ENCODE data around the gene AGBL4.
A peak's percentile ranks its signal among the peaks of the same experiment; 100 is the strongest.

Gene AGBL4

GRCh38 chr1:48704736-48705135, 1319.0 kb downstream of the AGBL4 start:
- DNase-seq: no peak

- no peak for DNase-seq
Measured at GRCh38 chr1:48701445-48701844, 1322.3 kb downstream of the AGBL4 start.

GRCh38 chr1:48697066-48697707, 1326.6 kb downstream of the AGBL4 start:
- DNase-seq: peak; percentile 33 to 58

GRCh38 chr1:48695161-48695560, 1328.6 kb downstream of the AGBL4 start:
- no peak for DNase-seq

- no peak for DNase-seq
Measured at GRCh38 chr1:48693674-48694320, 1330.0 kb downstream of the AGBL4 start.

GRCh38 chr1:48693180-48693579, 1330.6 kb downstream of the AGBL4 start:
- no peak for DNase-seq

- no peak for DNase-seq
Measured at GRCh38 chr1:48692235-48692634, 1331.5 kb downstream of the AGBL4 start.

GRCh38 chr1:48691429-48692001, 1332.2 kb downstream of the AGBL4 start:
- no peak for DNase-seq

GRCh38 chr1:48688102-48688760, 1335.5 kb downstream of the AGBL4 start:
- no peak for DNase-seq

- no peak for DNase-seq
Measured at GRCh38 chr1:48687282-48688045, 1336.3 kb downstream of the AGBL4 start.

- DNase-seq: no peak
Measured at GRCh38 chr1:48686159-48686558, 1337.6 kb downstream of the AGBL4 start.

- no peak for DNase-seq
Measured at GRCh38 chr1:48684381-48684780, 1339.4 kb downstream of the AGBL4 start.

GRCh38 chr1:48683839-48684238, 1339.9 kb downstream of the AGBL4 start:
- DNase-seq: no peak

GRCh38 chr1:48681476-48682305, 1342.1 kb downstream of the AGBL4 start:
- peak in 1 of 2 experiments; percentile 36 for DNase-seq

GRCh38 chr1:48680411-48681035, 1343.2 kb downstream of the AGBL4 start:
- DNase-seq: no peak

- DNase-seq: no peak
Measured at GRCh38 chr1:48679859-48680258, 1343.9 kb downstream of the AGBL4 start.

- no peak for DNase-seq
Measured at GRCh38 chr1:48678710-48679505, 1344.8 kb downstream of the AGBL4 start.

- peak; percentile 35 to 85 for DNase-seq
Measured at GRCh38 chr1:48677306-48678287, 1346.2 kb downstream of the AGBL4 start.

GRCh38 chr1:48676822-48677221, 1346.9 kb downstream of the AGBL4 start:
- no peak for DNase-seq

- DNase-seq: no peak
Measured at GRCh38 chr1:48676376-48676775, 1347.4 kb downstream of the AGBL4 start.
